MCF 10A (cell line): ENCODE results near the gene ARHGEF19. TPM values are rescaled to one million over a fixed set of nuclear protein-coding genes. Genes with fewer than 3 reads are reported as not detected.

Experiments
- BruUV-seq: library from RNA; stranded (reverse); fragments of 400-500 nt; replicated peaks from 2 replicates; lab custom pipeline; 2021; lab: Mats Ljungman, UMichigan
- CTCF ChIA-PET: fragments of 300-600 bp; sonication (Branson Sonifier 250); formaldehyde crosslinking; extraction: SDS; loops from one replicate; lab custom pipeline; 2021; ENCODE audit warnings: antibody characterized with exemption, inconsistent platforms; lab: Yijun Ruan, JAX
- POLR2A ChIA-PET: fragments of 300-600, 350-650 bp; sonication (Branson Sonifier 250); formaldehyde crosslinking; extraction: SDS; loops from one replicate; lab custom pipeline; 2020; ENCODE audit warnings: antibody characterized with exemption, inconsistent platforms; lab: Yijun Ruan, JAX
- DNase-seq: peaks from one replicate; pipeline ENCODE4 v3.0.0-alpha.2; 2018; ENCODE audit not compliant: unreplicated experiment
- H3K27ac Mint-ChIP-seq: one replicate; pipeline ENCODE4 v1.8.0; 2022; ENCODE audit warnings: mild to moderate bottlenecking, low read depth, mixed read lengths; ENCODE audit not compliant: unreplicated experiment
- H3K27me3 Mint-ChIP-seq: one replicate; pipeline ENCODE4 v1.8.0; 2022; ENCODE audit warnings: mixed read lengths; ENCODE audit not compliant: insufficient read depth, unreplicated experiment
- H3K36me3 Mint-ChIP-seq: one replicate; pipeline ENCODE4 v1.8.0; 2022; ENCODE audit warnings: mild to moderate bottlenecking, moderate library complexity, mixed read lengths; ENCODE audit not compliant: insufficient read depth, unreplicated experiment
- H3K4me1 Mint-ChIP-seq: one replicate; pipeline ENCODE4 v1.8.0; 2022; ENCODE audit warnings: mixed read lengths; ENCODE audit not compliant: insufficient read depth, unreplicated experiment
- H3K4me3 Mint-ChIP-seq: one replicate; pipeline ENCODE4 v1.8.0; 2022; ENCODE audit warnings: mild to moderate bottlenecking, moderate library complexity, mixed read lengths; ENCODE audit not compliant: unreplicated experiment
- H3K9me3 Mint-ChIP-seq: one replicate; pipeline ENCODE4 v1.8.0; 2022; ENCODE audit warnings: mixed read lengths; ENCODE audit not compliant: unreplicated experiment
- CTCF ChIP-seq: fragments of 200-600 bp; IDR thresholded peaks from one replicate; pipeline ENCODE4 v1.8.0; 2022; ENCODE audit warnings: antibody characterized with exemption, mild to moderate bottlenecking; ENCODE audit not compliant: unreplicated experiment
- intact Hi-C: fragments of 100-400 bp; cut with micrococcal nuclease; formaldehyde crosslinking; loops from 2 replicates; pipeline ENCODE4 v1.14.1; 2022
- total RNA-seq: library from RNA; stranded (reverse); gene quantifications from 2 replicates; pipeline ENCODE4 v1.2.3, GENCODE V29; 2022

ARHGEF19 gene
- total RNA-seq, 1 experiment from 2014 or later, result 1.9 TPM

- intact Hi-C loops, result no loop called here
- CTCF ChIA-PET, result interaction anchor here (0.6 to 4.6 kb wide), 6 partner anchors 8 to 400 kb away, joined by 3 to 25 read pairs (median 14); no protein-coding TSS in a partner anchor
Observed at GRCh38 chr1:16236511-16237342, 24.3 kb upstream of the ARHGEF19 start, which contains the start of gene CPLANE2. TSS of gene CPLANE2 (minus strand) at chr1:16237183. CDS start at chr1:16236742, 441 bp downstream.

GRCh38 chr1:16235944-16236510 is 23.6 kb upstream of the ARHGEF19 start:
- Mint-ChIP-seq H3K4me3 (peak overlapping the region; percentile 82), H3K36me3 (no peaks in the 10 kb centered on the region), H3K4me1 (peaks cover 11% of the 10 kb centered on the region), H3K9me3 (no peaks in the 10 kb centered on the region), H3K27me3 (no peaks in the 10 kb centered on the region), H3K27ac (peak overlapping the region; percentile 87)
- BruUV-seq, result no TSS peak
- peak; percentile 66 for DNase-seq
- TF ChIP-seq CTCF, result peak; percentile 11
- POLR2A ChIA-PET, result interaction anchor here (0.7 to 3.2 kb wide), 14 partner anchors 10 to 389 kb away, joined by 3 to 16 read pairs (median 4); partner anchors contain the start of genes EPHA2 and FBXO42
- intact Hi-C loops, result no loop called here
- CTCF ChIA-PET, result interaction anchor here (0.6 to 4.6 kb wide), 7 partner anchors 9 to 713 kb away, joined by 3 to 25 read pairs (median 9); no protein-coding TSS in a partner anchor

More at GRCh38 chr1:16236511-16237342, 24.3 kb upstream of the ARHGEF19 start, which contains the start of gene CPLANE2:
- peak within 1 kb of the TSS; percentile 82 for H3K4me3 Mint-ChIP-seq
- TF ChIP-seq CTCF, result no peak
- BruUV-seq, result no TSS peak
- POLR2A ChIA-PET, result interaction anchor here (0.6 to 3.2 kb wide), 29 partner anchors 9 to 1031 kb away, joined by 3 to 17 read pairs (median 4); partner anchors contain the start of genes EPHA2, FBXO42 and NECAP2
- no peaks in the 10 kb centered on the region for H3K27me3 Mint-ChIP-seq
- H3K36me3 Mint-ChIP-seq, result no peaks in the 10 kb centered on the region
- H3K27ac Mint-ChIP-seq, result peak within 1 kb of the TSS; percentile 87
- H3K9me3 Mint-ChIP-seq, result no peaks in the 10 kb centered on the region
- DNase-seq, result peak; percentile 89
- peaks cover 11% of the 10 kb centered on the region for H3K4me1 Mint-ChIP-seq

- intact Hi-C loops, result no loop called here
- H3K36me3 Mint-ChIP-seq, result peaks cover 6% of the 10 kb centered on the region
- no peak overlapping the region for H3K27ac Mint-ChIP-seq
- ChIA-PET POLR2A (interaction anchor here (0.8 to 3.2 kb wide), 11 partner anchors 9 to 158 kb away, joined by 3 to 16 read pairs (median 3); partner anchors contain the start of genes EPHA2 and FBXO42), CTCF (interaction anchor here (0.5 to 4.6 kb wide), 7 partner anchors 9 to 713 kb away, joined by 3 to 25 read pairs (median 9); no protein-coding TSS in a partner anchor)
- no peak for DNase-seq
- H3K4me1 Mint-ChIP-seq, result peaks cover 11% of the 10 kb centered on the region
- no peak for TF ChIP-seq CTCF
- H3K4me3 Mint-ChIP-seq, result no peak overlapping the region
- H3K27me3 Mint-ChIP-seq, result no peaks in the 10 kb centered on the region
- no TSS peak for BruUV-seq
- H3K9me3 Mint-ChIP-seq, result no peaks in the 10 kb centered on the region
Observed at GRCh38 chr1:16235347-16235746, 22.9 kb upstream of the ARHGEF19 start.
